Measurements from ENCODE around the gene EXOC3L2. TPM values are rescaled to one million over a fixed set of nuclear protein-coding genes. Genes with fewer than 3 reads are reported as not detected.

EXOC3L2 gene
- polyA plus RNA-seq, 1 of the 3 experiments (the other 2 are of a cell fraction): 0.02 TPM

GRCh38 chr19:45243144-45243732 is 2.0 kb downstream of the EXOC3L2 start:
- ChIA-PET POLR2A (no interaction called here), CTCF (no interaction called here)
- no peaks in the 10 kb centered on the region for H3K9me2 ChIP-seq
- H3K9me3 ChIP-seq: no peaks in the 10 kb centered on the region
- no peaks in the 10 kb centered on the region for H3K36me3 ChIP-seq (replicated peaks in 1 of 2; ENCODE audit: control insufficient read depth in 1 of 2, insufficient read depth in 2 of 2, low read length in 1 of 2)
- H3K9ac ChIP-seq: no peak overlapping the region
- no peak overlapping the region for H2AFZ ChIP-seq (ENCODE audit: low read depth)
- DNase-seq: no peak
- H3F3A ChIP-seq (replicated peaks; ENCODE audit: insufficient read depth): peaks cover 4% of the 10 kb centered on the region
- no peak overlapping the region for H3K4me3 ChIP-seq (ENCODE audit: low read depth in 2 of 2, low read length in 1 of 2)
- H3K4me2 ChIP-seq: no peak overlapping the region
- H3K27me3 ChIP-seq (ENCODE audit: insufficient read depth): 0 out of 2 replicates have a peak, but pooled peaks cover 8% of the 10 kb centered on the region
- 61% methylated on average over 13 of the region's 13 CpGs for WGBS (ENCODE audit: low lambda C conversion rate)
- no peak overlapping the region for H3K27ac ChIP-seq (ENCODE audit: low read depth in 2 of 2, low read length in 1 of 2)
- H3K79me2 ChIP-seq (ENCODE audit: insufficient read depth): no peaks in the 10 kb centered on the region
- no peaks in the 10 kb centered on the region for H3K4me1 ChIP-seq (ENCODE audit: control insufficient read depth in 1 of 2, insufficient read depth in 2 of 2, low read depth in 1 of 2, low read length in 1 of 2)
- TF ChIP-seq RCOR1 (IDR thresholded peaks at IDR 0.05; ENCODE audit: low read length): no peak
- TF ChIP-seq EZH2phosphoT487 (IDR thresholded peaks at IDR 0.05; ENCODE audit: borderline replicate concordance, low read depth): no peak
- no peak for TF ChIP-seq SMC3 (IDR thresholded peaks at IDR 0.05; ENCODE audit: low read depth, low read length)
- TF ChIP-seq, protein P1, sequence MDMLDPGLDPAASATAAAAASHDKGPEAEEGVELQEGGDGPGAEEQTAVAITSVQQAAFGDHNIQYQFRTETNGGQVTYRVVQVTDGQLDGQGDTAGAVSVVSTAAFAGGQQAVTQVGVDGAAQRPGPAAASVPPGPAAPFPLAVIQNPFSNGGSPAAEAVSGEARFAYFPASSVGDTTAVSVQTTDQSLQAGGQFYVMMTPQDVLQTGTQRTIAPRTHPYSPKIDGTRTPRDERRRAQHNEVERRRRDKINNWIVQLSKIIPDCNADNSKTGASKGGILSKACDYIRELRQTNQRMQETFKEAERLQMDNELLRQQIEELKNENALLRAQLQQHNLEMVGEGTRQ (IDR thresholded peaks at IDR 0.05; ENCODE audit: borderline replicate concordance, low read depth, low read length): no peak
- no peak for TF ChIP-seq FOXJ3 (CRISPR knock-in tag; IDR thresholded peaks at IDR 0.05)
- no peak for TF ChIP-seq MAX (IDR thresholded peaks at IDR 0.05; ENCODE audit: low read depth)
- no peak for TF ChIP-seq NFIC (IDR thresholded peaks at IDR 0.05; ENCODE audit: borderline replicate concordance)
- TF ChIP-seq JUND (IDR thresholded peaks at IDR 0.05): no peak
- TF ChIP-seq TEAD4 (IDR thresholded peaks at IDR 0.05; ENCODE audit: borderline replicate concordance, insufficient read depth): no peak
- TF ChIP-seq GATA2 (CRISPR knock-in tag; IDR thresholded peaks at IDR 0.05): no peak
- no peak for TF ChIP-seq TCF12 (IDR thresholded peaks at IDR 0.05)
- TF ChIP-seq ZBTB33 (IDR thresholded peaks at IDR 0.05; ENCODE audit: borderline replicate concordance, low read depth): no peak
- TF ChIP-seq MEF2A (IDR thresholded peaks at IDR 0.05; ENCODE audit: borderline replicate concordance, low read depth): no peak
- TF ChIP-seq YY1 (IDR thresholded peaks at IDR 0.05; ENCODE audit: low read depth): no peak
- TF ChIP-seq, protein P2, sequence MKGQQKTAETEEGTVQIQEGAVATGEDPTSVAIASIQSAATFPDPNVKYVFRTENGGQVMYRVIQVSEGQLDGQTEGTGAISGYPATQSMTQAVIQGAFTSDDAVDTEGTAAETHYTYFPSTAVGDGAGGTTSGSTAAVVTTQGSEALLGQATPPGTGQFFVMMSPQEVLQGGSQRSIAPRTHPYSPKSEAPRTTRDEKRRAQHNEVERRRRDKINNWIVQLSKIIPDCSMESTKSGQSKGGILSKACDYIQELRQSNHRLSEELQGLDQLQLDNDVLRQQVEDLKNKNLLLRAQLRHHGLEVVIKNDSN (IDR thresholded peaks at IDR 0.05; ENCODE audit: borderline replicate concordance, low read depth): no peak
- H4K20me1 ChIP-seq (ENCODE audit: insufficient read depth): no peaks in the 10 kb centered on the region
